Muscle of leg (tissue), 11 donors: Measurements from ENCODE around the gene CHID1. TPM values are rescaled to one million over a fixed set of nuclear protein-coding genes. Genes with fewer than 3 reads are reported as not detected.
A peak's percentile ranks its signal among the peaks of the same experiment; 100 is the strongest.

Experiments
- DNase-seq: peaks from one replicate; pipeline ENCODE4 v3.0.0; 2013
- H3K27ac ChIP-seq: one replicate; pipeline ENCODE4 v1.5.1; 2013; ENCODE audit warnings: mild to moderate bottlenecking, low read length, control low read depth
- H3K27me3 ChIP-seq: one replicate; pipeline ENCODE4 v1.6.1; 2013; ENCODE audit warnings: low read length; ENCODE audit not compliant: control insufficient read depth, insufficient read depth
- H3K36me3 ChIP-seq: one replicate; pipeline ENCODE4 v1.6.1; 2013; ENCODE audit warnings: low read length; ENCODE audit not compliant: control insufficient read depth, insufficient read depth
- H3K4me1 ChIP-seq: one replicate; pipeline ENCODE4 v1.6.1; 2013; ENCODE audit warnings: low read length; ENCODE audit not compliant: control insufficient read depth, insufficient read depth
- H3K4me3 ChIP-seq: one replicate; pipeline ENCODE4 v1.5.1; 2013; ENCODE audit warnings: low read length, control low read depth
- H3K9me3 ChIP-seq: replicated peaks from 2 replicates; pipeline ENCODE4 v1.6.1; 2013; ENCODE audit warnings: low read depth, low read length; ENCODE audit not compliant: control insufficient read depth
- WGBS: methylation state at CpG from one replicate; pipeline ENCODE4 v1.1.5; 2013; ENCODE audit warnings: missing lambda C conversion rate; ENCODE audit not compliant: insufficient coverage; 5-methylcytosine and 5-hydroxymethylcytosine counted together
- polyA plus RNA-seq, 8 donors: library from polyadenylated mRNA; unstranded; fragments of 120-200 nt; gene quantifications; one replicate each; pipeline versions ENCODE4 v1.2.1 to v1.2.3, GENCODE V29; 2013; ENCODE audit warnings: inconsistent platforms in 1 of 8, low replicate concordance in 1 of 8; ENCODE audit not compliant: insufficient read length in 8 of 8, insufficient read depth in 1 of 8
- total RNA-seq: library from RNA; stranded (reverse); fragments of 120-200 nt; gene quantifications from one replicate; pipeline ENCODE4 v1.2.4, GENCODE V29; 2013

CHID1 gene
- total and polyA plus RNA-seq, 9 donors: 30.5 to 77.4 (median 65.4) TPM

- H3K4me3 ChIP-seq: peak overlapping the region; percentile 48
- H3K36me3 ChIP-seq: peaks cover 22% of the 10 kb centered on the region
- peaks cover 72% of the 10 kb centered on the region for H3K4me1 ChIP-seq
- peak overlapping the region; percentile 84 for H3K27ac ChIP-seq
- peaks cover 38% of the 10 kb centered on the region for H3K27me3 ChIP-seq
- no peaks in the 10 kb centered on the region for H3K9me3 ChIP-seq
- 60% methylated on average over 11 of the region's 23 CpGs for WGBS
- peak; percentile 31 for DNase-seq
Observed at GRCh38 chr11:831961-832528, 78.6 kb downstream of the CHID1 start.

GRCh38 chr11:831118-831864, 79.3 kb downstream of the CHID1 start:
- DNase-seq: peak; percentile 77
- WGBS: 39% methylated on average over 23 of the region's 31 CpGs
- Histone ChIP-seq H3K4me3 (no peak overlapping the region), H3K27ac (peak overlapping the region; percentile 84), H3K4me1 (peaks cover 79% of the 10 kb centered on the region), H3K9me3 (no peaks in the 10 kb centered on the region), H3K27me3 (peaks cover 42% of the 10 kb centered on the region), H3K36me3 (peaks cover 14% of the 10 kb centered on the region)

DNA sequence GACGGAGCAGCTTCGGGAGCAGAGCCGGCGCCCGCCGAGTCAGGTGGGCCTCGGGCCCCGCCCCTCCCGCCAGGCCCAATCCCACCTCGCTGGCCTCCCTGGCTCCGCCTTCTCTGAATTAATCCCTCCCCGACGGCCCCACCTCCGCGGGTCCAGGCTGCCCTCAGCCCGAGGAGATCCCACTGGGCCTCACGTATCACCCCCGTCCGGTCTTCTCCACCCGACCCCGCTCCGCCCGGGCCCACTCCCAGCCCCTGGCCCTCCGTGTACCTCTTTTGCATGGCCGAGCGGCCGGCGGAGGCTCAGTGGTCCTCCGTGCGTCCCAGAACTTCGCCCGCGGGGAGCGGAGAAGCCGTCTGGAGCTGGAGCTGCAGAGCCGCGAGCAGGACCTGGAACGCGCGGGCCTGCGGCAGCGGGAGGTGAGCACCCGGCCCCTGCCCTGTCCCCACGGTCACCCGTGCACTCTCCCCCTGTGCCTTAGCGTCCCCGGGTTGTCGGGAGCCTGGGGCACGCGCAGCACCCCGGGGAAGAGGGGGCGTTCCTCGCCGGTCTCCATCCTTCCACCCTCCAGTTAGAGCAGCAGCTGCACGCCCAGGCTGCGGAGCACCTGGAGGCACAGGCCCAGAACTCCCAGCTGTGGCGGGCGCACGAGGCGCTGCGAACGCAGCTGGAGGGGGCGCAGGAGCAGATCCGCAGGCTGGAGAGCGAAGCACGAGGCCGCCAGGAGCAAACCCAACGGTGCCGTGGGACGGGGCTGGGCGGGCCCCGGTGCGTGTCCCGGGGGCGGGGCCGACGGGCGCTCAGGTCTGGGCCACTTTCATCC, 80.1 kb downstream of the CHID1 start:
- Histone ChIP-seq H3K36me3 (peaks cover 9% of the 10 kb centered on the region), H3K9me3 (no peaks in the 10 kb centered on the region), H3K27me3 (peaks cover 49% of the 10 kb centered on the region), H3K4me3 (peak overlapping the region; percentile 29), H3K4me1 (peaks cover 87% of the 10 kb centered on the region), H3K27ac (no peak overlapping the region)
- WGBS: 2% methylated on average over 75 of the region's 78 CpGs
- peak; percentile 83 for DNase-seq

DNA sequence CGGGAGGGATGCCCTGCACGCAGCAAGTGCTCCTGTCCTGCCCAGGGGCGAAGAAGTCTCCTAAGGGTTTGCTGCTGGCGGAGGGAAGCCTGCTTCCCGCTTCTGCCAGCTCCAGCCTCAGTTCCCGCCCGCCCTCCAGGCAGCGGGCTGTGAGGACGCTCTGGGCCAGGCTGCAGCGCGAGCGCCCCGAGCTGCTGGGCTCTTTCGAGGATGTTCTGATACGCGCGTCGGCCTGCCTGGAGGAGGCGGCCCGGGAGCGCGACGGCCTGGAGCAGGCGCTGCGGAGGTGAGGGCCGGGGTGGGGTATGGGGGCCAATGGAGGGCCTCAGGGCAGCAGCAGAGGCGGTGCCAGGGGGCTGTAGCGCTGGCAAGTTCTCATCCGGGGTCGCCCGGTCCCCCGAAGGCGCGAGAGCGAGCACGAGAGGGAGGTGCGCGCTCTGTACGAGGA, 80.7 kb downstream of the CHID1 start:
- H3K4me1 ChIP-seq: peaks cover 89% of the 10 kb centered on the region
- H3K9me3 ChIP-seq: no peaks in the 10 kb centered on the region
- peaks cover 52% of the 10 kb centered on the region for H3K27me3 ChIP-seq
- no peak for DNase-seq
- peaks cover 13% of the 10 kb centered on the region for H3K36me3 ChIP-seq
- 6% methylated on average over 39 of the region's 39 CpGs for WGBS
- peak overlapping the region; percentile 29 for H3K4me3 ChIP-seq
- no peak overlapping the region for H3K27ac ChIP-seq

- H3K9me3 ChIP-seq: no peaks in the 10 kb centered on the region
- peak; percentile 44 for DNase-seq
- H3K27me3 ChIP-seq: peaks cover 52% of the 10 kb centered on the region
- peak overlapping the region; percentile 29 for H3K4me3 ChIP-seq
- peaks cover 86% of the 10 kb centered on the region for H3K4me1 ChIP-seq
- H3K36me3 ChIP-seq: peaks cover 7% of the 10 kb centered on the region
- H3K27ac ChIP-seq: no peak overlapping the region
- WGBS: 22% methylated on average over 39 of the region's 40 CpGs
Observed at GRCh38 chr11:829176-829846, 81.3 kb downstream of the CHID1 start.

GRCh38 chr11:828506-829175, 82.0 kb downstream of the CHID1 start:
- Histone ChIP-seq H3K27ac (peak overlapping the region; percentile 59), H3K36me3 (peaks cover 11% of the 10 kb centered on the region), H3K4me1 (peaks cover 86% of the 10 kb centered on the region), H3K27me3 (peaks cover 52% of the 10 kb centered on the region), H3K4me3 (no peak overlapping the region), H3K9me3 (no peaks in the 10 kb centered on the region)
- WGBS: 36% methylated on average over 16 of the region's 21 CpGs
- DNase-seq: peak; percentile 66

DNA sequence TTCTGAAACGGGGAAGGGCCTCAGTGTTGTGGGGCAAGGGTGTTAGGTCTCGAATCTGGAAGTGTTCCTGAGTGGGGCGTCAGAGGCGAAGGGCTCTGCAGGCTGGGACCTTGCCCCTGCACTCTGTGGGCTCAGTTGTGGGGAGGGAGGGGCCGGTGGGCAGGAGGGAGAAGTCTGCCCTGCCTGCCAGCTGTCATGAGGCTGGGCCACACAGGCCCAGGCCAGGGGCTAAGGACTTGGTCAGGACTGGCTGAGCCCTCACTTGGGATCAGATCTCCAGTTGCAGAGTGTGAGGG, 82.8 kb downstream of the CHID1 start, which contains the start of gene CRACR2B:
Gene CRACR2B (plus strand): TSS at position 23 of the 296 bp plus-strand sequence. CDS start 689 bp downstream, outside the sequence.
- Histone ChIP-seq H3K27ac (peak within 1 kb of the TSS; percentile 59), H3K36me3 (peaks cover 13% of the 10 kb centered on the region), H3K4me1 (peaks cover 88% of the 10 kb centered on the region), H3K4me3 (peak within 1 kb of the TSS; percentile 25), H3K27me3 (peaks cover 52% of the 10 kb centered on the region), H3K9me3 (no peaks in the 10 kb centered on the region)
- 37% methylated on average over 4 of the region's 5 CpGs for WGBS
- DNase-seq: peak; percentile 39

- DNase-seq: no peak
- Histone ChIP-seq H3K4me1 (peaks cover 88% of the 10 kb centered on the region), H3K27ac (peak overlapping the region; percentile 29), H3K4me3 (peak overlapping the region; percentile 25), H3K9me3 (no peaks in the 10 kb centered on the region), H3K36me3 (peaks cover 17% of the 10 kb centered on the region), H3K27me3 (peaks cover 52% of the 10 kb centered on the region)
- 4% methylated on average over 51 of the region's 66 CpGs for WGBS
Observed at GRCh38 chr11:827146-827896, 83.3 kb downstream of the CHID1 start.

GRCh38 chr11:826836-827145, 83.8 kb downstream of the CHID1 start:
- Histone ChIP-seq H3K27me3 (peaks cover 49% of the 10 kb centered on the region), H3K27ac (peak overlapping the region; percentile 51), H3K36me3 (peaks cover 21% of the 10 kb centered on the region), H3K4me1 (peaks cover 87% of the 10 kb centered on the region), H3K9me3 (no peaks in the 10 kb centered on the region), H3K4me3 (peak overlapping the region; percentile 18)
- DNase-seq: no peak
- WGBS: 2% methylated on average over 19 of the region's 22 CpGs
